Body of pancreas (tissue), 4 donors: ENCODE measurements around the gene RHOJ. TPM values are rescaled to one million over a fixed set of nuclear protein-coding genes. Genes with fewer than 3 reads are reported as not detected.

Experiments
- ATAC-seq: fragments of 150-250 bp; one replicate; pipeline ENCODE4 v1.9.1; 2016
- DNase-seq, 4 donors: peaks; one replicate each; pipeline ENCODE4 v3.0.0-alpha.2; 2019
- H3K27ac ChIP-seq, 4 donors: fragments of 200-600 bp; sonication (generic); 1 replicate in 3 of 4; 2 replicates in 1 of 4; pipeline versions ENCODE4 v1.5.1 to v1.6.1; 2016 to 2019; ENCODE audit warnings: mild to moderate bottlenecking in 1 of 4, mixed read lengths in 1 of 4, moderate library complexity in 1 of 4
- H3K27me3 ChIP-seq, 2 donors: fragments of 200-600 bp; sonication (generic); one replicate each; pipeline ENCODE4 v1.6.0; 2016; ENCODE audit warnings: mild to moderate bottlenecking in 1 of 2
- H3K36me3 ChIP-seq, 2 donors: fragments of 200-600 bp; sonication (generic); replicated peaks in 1 of 2; 2 replicates each; pipeline ENCODE4 v1.5.1; 2016; ENCODE audit warnings: low read depth in 2 of 2; ENCODE audit not compliant: insufficient read depth in 1 of 2
- H3K4me1 ChIP-seq: fragments of 200-600 bp; sonication (generic); one replicate; pipeline ENCODE4 v1.6.0; 2016
- H3K4me3 ChIP-seq, 2 donors: fragments of 200-600 bp; sonication (generic); 1 replicate in 1 of 2; 2 replicates in 1 of 2; pipeline ENCODE4 v1.5.1; 2016 to 2019
- H3K9me3 ChIP-seq, 3 donors: fragments of 200-600 bp; sonication (generic); 1 replicate in 2 of 3; 2 replicates in 1 of 3; pipeline ENCODE4 v1.5.1; 2016
- POLR2A ChIP-seq, 3 donors: fragments of 450-650 bp; IDR thresholded peaks; one replicate each; pipeline ENCODE4 v1.6.1; 2016; ENCODE audit warnings: antibody characterized with exemption in 3 of 3, mild to moderate bottlenecking in 2 of 3
- WGBS, 2 donors: methylation state at CpG; one replicate each; pipeline ENCODE4 v1.1.5; 2017; 5-methylcytosine and 5-hydroxymethylcytosine counted together
- intact Hi-C: fragments of 100-400 bp; cut with DNase I; formaldehyde crosslinking; loops from one replicate; pipeline ENCODE4 v1.15.1; 2023
- total RNA-seq, 2 donors: library from RNA; depleted of rRNA; stranded (reverse); fragments of >200 nt; gene quantifications; one replicate each; pipeline ENCODE4 v1.1.0, GENCODE V29; 2016
- TF ChIP-seq, protein P1 (sequence below), 7 experiments: fragments of 450-650 bp in 4 of 7; fragments of 200-600 bp in 3 of 7; sonication (generic) in 3 of 7; IDR thresholded peaks; one replicate each; pipeline ENCODE4 v1.5.1; 2016 to 2019; ENCODE audit warnings: antibody characterized with exemption in 7 of 7

The RHOJ gene
- total RNA-seq, 2 donors from 2014 or later, result 4.2 to 7.3 TPM

DNA sequence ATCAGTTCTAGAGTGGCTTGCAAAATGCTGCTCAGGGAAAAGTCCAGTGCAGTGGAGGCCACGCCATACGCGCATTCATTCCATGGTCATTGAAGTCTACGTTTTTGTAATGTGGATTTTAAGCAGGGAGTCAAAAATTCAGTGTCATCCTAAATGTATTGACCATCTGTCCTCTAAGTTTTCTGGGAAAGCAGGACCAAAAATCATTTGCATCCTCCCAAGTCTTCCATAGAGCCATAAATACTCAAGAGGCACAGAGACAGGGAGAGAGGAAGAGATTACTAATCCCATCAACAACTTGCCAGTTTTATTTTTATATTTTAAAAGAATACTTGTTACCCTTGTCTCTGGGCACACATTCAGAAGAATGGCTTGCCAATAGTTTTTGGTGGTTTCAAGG lies 36.9 kb downstream of the RHOJ start:
- Histone ChIP-seq H3K4me3 (no peak overlapping the region), H3K9me3 (no peaks in the 10 kb centered on the region), H3K27ac (no peak overlapping the region), H3K27me3 (no peaks in the 10 kb centered on the region), H3K4me1 (no peaks in the 10 kb centered on the region), H3K36me3 (no peaks in the 10 kb centered on the region)
- TF ChIP-seq, protein P1, sequence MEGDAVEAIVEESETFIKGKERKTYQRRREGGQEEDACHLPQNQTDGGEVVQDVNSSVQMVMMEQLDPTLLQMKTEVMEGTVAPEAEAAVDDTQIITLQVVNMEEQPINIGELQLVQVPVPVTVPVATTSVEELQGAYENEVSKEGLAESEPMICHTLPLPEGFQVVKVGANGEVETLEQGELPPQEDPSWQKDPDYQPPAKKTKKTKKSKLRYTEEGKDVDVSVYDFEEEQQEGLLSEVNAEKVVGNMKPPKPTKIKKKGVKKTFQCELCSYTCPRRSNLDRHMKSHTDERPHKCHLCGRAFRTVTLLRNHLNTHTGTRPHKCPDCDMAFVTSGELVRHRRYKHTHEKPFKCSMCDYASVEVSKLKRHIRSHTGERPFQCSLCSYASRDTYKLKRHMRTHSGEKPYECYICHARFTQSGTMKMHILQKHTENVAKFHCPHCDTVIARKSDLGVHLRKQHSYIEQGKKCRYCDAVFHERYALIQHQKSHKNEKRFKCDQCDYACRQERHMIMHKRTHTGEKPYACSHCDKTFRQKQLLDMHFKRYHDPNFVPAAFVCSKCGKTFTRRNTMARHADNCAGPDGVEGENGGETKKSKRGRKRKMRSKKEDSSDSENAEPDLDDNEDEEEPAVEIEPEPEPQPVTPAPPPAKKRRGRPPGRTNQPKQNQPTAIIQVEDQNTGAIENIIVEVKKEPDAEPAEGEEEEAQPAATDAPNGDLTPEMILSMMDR (IDR thresholded peaks at IDR 0.05), result no peak
- TF ChIP-seq POLR2A (IDR thresholded peaks at IDR 0.05), result no peak
- intact Hi-C loops, result no loop called here
- DNase-seq (no peak), ATAC-seq (no peak)
- WGBS, 2 donors, result 77 to 81% methylated on average over 4 of the region's 4 CpGs

DNA sequence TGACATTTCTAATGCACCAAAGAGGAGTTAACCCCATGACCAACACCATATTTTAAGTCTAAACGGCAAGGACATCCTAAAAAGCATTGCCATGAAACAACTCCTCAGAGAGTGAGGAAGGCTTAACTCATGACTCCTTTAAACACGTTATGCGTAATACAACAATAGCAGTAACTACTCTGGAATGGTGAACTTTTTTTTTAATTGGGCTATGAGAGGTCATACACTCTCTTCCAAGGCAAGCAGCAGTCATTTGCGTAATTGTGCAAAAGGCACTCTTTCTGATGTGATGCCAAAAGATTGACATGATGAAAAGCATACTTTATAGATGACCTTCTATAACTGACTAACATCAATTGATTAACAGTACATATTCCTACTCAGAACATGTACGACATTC lies 39.4 kb downstream of the RHOJ start:
- intact Hi-C loops, result no loop called here
- Histone ChIP-seq H3K27ac (no peak overlapping the region), H3K9me3 (no peaks in the 10 kb centered on the region), H3K27me3 (no peaks in the 10 kb centered on the region), H3K4me3 (no peak overlapping the region), H3K36me3 (no peaks in the 10 kb centered on the region), H3K4me1 (no peaks in the 10 kb centered on the region)
- no peak for DNase-seq
- no peak for TF ChIP-seq POLR2A (IDR thresholded peaks at IDR 0.05)
- TF ChIP-seq, protein P1 (IDR thresholded peaks at IDR 0.05), result no peak
- 80% methylated on average over 5 of the region's 5 CpGs for whole genome bisulfite sequencing, 2 donors
- ATAC-seq, result no peak

DNA sequence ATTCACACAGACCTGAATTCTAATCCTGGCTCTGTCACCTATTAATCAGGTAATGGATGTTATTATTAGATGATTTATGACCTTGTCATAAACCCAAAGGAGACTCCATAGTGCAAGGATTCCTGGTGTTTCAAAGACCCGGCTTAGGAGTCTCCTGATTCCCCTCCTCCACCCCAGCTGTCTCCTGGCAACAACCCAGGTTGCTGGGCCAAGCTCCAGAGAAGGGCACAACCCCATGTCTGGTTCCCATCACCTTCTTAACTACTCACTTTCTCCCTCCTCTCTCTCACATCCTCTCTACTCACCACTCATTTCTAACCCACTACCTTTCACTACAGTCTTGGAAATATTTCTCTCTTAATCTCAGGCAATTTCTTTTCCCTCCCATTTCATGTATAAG lies 41.6 kb downstream of the RHOJ start:
- DNase-seq (no peak), ATAC-seq (no peak)
- no peak overlapping the region for H3K4me3 ChIP-seq
- H3K27me3 ChIP-seq, result no peaks in the 10 kb centered on the region
- H3K9me3 ChIP-seq, result no peaks in the 10 kb centered on the region
- no peaks in the 10 kb centered on the region for H3K4me1 ChIP-seq
- intact Hi-C loops, result no loop called here
- no peak overlapping the region for H3K27ac ChIP-seq
- H3K36me3 ChIP-seq, result no peaks in the 10 kb centered on the region
- no peak for TF ChIP-seq POLR2A (IDR thresholded peaks at IDR 0.05)
- TF ChIP-seq, protein P1 (IDR thresholded peaks at IDR 0.05), result no peak
- WGBS, 2 donors, result 47 to 60% methylated on average over 1 of the region's 1 CpG

DNA sequence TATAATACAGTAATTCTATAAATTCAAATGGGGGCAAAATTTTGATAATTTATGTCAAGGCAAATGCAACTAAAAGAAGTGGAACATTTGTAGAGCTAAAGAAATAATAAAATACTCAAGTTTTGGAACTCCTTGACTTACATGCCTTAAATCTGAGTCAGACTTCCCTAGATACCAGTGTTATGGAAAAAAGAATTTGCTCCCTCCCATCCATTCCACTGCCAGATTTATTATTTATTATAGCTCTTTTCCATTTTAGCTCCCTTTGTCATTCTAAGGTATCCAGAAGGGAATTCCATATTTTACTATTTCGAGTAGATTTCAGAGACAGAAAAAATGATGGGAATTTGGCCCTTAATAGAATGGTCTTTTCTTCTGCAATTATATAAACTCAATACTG lies 44.0 kb downstream of the RHOJ start:
- Histone ChIP-seq H3K27me3 (no peaks in the 10 kb centered on the region), H3K4me1 (no peaks in the 10 kb centered on the region), H3K4me3 (no peak overlapping the region), H3K36me3 (no peaks in the 10 kb centered on the region), H3K27ac (no peak overlapping the region), H3K9me3 (no peaks in the 10 kb centered on the region)
- intact Hi-C loops, result no loop called here
- no peak for TF ChIP-seq POLR2A (IDR thresholded peaks at IDR 0.05)
- TF ChIP-seq, protein P1 (IDR thresholded peaks at IDR 0.05), result no peak
- no peak for ATAC-seq
- 43 to 59% methylated on average over 1 of the region's 1 CpG for WGBS, 2 donors
- DNase-seq, result no peak

DNA sequence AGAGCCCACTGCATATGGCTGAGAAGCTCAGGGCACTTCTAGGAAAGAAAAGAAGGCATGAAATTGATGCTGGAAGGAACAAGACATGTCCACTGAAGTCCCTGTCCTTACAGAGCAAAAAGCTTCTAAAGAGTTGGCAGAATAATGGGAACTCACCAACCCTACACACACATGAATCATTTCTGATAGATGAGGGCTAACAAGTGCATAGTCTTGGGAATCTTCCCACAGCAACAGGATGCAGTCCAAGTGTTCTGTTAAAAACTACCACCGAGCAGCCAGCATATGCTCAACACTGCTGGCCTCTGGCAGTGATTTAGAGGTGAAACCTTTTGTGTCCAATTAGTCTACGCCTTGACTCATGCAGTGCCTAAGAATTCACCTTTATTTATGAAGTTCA lies 44.8 kb downstream of the RHOJ start:
- Histone ChIP-seq H3K27me3 (no peaks in the 10 kb centered on the region), H3K27ac (no peak overlapping the region)
- no peak for ATAC-seq

More for the DNA sequence above, 44.8 kb downstream of the RHOJ start:
- Histone ChIP-seq H3K9me3 (no peaks in the 10 kb centered on the region), H3K4me1 (no peaks in the 10 kb centered on the region), H3K4me3 (no peak overlapping the region), H3K36me3 (no peaks in the 10 kb centered on the region)
- 53 to 55% methylated on average over 2 of the region's 2 CpGs for WGBS, 2 donors
- intact Hi-C loops, result no loop called here
- no peak for DNase-seq
- no peak for TF ChIP-seq POLR2A (IDR thresholded peaks at IDR 0.05)
- TF ChIP-seq, protein P1 (IDR thresholded peaks at IDR 0.05), result no peak
